Measurements from ENCODE around the gene KRT17. TPM values are rescaled to one million over a fixed set of nuclear protein-coding genes. Genes with fewer than 3 reads are reported as not detected.

The KRT17 gene
- total and polyA plus RNA-seq, 2 donors (not counting 1 experiment from before 2014, with no cell fraction given): not detected

DNA sequence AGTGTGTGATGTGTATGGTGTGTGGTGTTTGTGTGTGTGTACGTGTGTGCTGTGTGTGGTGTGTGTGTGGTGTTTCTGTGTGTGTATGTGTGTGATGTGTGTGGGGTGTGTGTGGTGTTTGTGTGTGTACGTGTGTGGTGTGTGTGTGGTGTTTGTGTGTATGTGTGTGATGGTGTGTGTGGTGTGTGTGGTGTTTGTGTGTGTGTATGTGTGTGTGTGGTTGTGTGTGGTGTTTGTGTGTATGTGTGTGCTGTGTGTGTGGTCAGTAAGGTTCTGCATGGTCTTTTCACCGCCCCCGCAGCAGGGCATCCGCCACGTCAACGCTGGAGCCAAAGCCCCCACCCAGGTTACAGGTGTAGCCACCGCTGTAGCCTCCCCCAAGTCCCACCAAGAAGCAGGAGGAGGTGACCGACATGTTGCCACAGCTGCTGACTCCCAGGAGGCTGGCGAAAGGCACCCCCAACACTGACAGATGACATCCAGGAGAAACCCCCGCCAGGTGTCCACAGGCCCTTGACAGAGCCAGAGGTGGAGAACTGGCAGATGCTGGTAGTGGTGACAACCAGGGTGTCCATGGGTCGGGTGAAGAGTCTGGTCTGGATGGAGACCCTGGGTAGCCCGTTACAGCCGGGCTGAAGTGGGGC is 9.3 kb upstream of the KRT17 start:
- Mint-ChIP-seq H3K4me3 (no peak overlapping the region), H3K27me3 (no peaks in the 10 kb centered on the region), H3K27ac (no peak overlapping the region), H3K4me1 (no peaks in the 10 kb centered on the region), H3K9me3 (ENCODE audit: insufficient read depth) (no peaks in the 10 kb centered on the region)
- Histone ChIP-seq H3K27me3 (replicated peaks in 1 of 4; ENCODE audit: control extremely low read depth in 1 of 4, control insufficient read depth in 3 of 4, insufficient read depth in 4 of 4, low read length in 3 of 4) (peaks cover 0 to 2% (median 0%) of the 10 kb centered on the region in 4 experiments), H3K9me3 (ENCODE audit: control extremely low read depth in 1 of 3, control insufficient read depth in 2 of 3, insufficient read depth in 1 of 3, low read length in 2 of 3) (no peaks in the 10 kb centered on the region), H3K4me3 (ENCODE audit: control extremely low read depth in 1 of 5, extremely low read depth in 1 of 5, insufficient read depth in 1 of 5, low read depth in 2 of 5, low read length in 4 of 5) (no peak overlapping the region), H3K4me1 (ENCODE audit: control insufficient read depth in 2 of 2, insufficient read depth in 2 of 2, low read length in 2 of 2) (no peaks in the 10 kb centered on the region), H3K27ac (ENCODE audit: low read length in 2 of 2) (no peak overlapping the region), H3K79me2 (ENCODE audit: control insufficient read depth, insufficient read depth, low read length) (no peaks in the 10 kb centered on the region), H3K9ac (ENCODE audit: low read length) (no peak overlapping the region), H4K20me1 (ENCODE audit: control insufficient read depth, insufficient read depth, low read length, poor library complexity, severe bottlenecking) (no peaks in the 10 kb centered on the region), H2AFZ (ENCODE audit: insufficient read depth, low read depth, low read length, poor library complexity, severe bottlenecking) (no peak overlapping the region), H3K36me3 (replicated peaks in 1 of 2; ENCODE audit: control extremely low read depth in 1 of 2, control insufficient read depth in 1 of 2, extremely low read depth in 1 of 2, insufficient read depth in 2 of 2, low read length in 1 of 2) (no peaks in the 10 kb centered on the region), H3K4me2 (replicated peaks; ENCODE audit: low read depth, low read length, poor library complexity, severe bottlenecking) (no peak overlapping the region)
- 87% methylated on average over 9 of the region's 14 CpGs for WGBS (ENCODE audit: insufficient coverage)
- no peak for TF ChIP-seq EZH2 (IDR thresholded peaks at IDR 0.05; ENCODE audit: borderline replicate concordance, insufficient read depth, low read depth, low read length, poor library complexity, severe bottlenecking)
- ATAC-seq (ENCODE audit: low read depth) (no peak), DNase-seq (no peak)
- ChIA-PET POLR2A (no interaction called here), CTCF (no interaction called here)
- intact Hi-C loops (cut with micrococcal nuclease): no loop called here

DNA sequence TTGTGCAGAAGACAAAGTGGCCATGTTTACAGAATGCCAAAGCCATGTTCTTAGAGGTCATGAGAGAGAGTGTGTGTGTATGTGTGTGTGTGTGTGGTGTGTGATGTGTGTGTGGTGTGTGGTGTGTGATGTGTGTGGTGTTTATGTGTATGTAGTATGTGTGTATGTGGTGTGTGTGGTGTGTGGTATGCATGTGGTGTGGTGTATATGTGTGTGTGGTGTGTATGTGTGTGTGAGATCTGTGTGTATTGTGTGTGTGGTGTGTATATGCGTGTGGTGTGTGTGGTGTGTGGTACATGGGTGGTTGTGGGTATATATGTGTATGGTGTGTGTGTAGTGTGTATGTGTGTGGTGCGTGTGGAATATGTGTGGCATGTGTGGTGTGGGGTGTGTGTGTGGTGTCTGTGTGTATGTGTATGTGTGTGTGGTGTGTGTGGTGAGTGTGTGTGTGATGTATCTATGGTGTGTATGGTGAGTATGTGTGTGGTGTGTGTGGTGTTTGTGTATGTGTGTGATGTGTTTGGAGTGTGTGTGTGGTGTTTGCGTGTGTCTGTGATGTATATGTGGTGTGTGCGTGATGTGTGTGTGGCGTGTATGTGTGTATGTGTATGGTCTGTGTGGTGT is 8.2 kb upstream of the KRT17 start:
- ChIA-PET CTCF (no interaction called here), POLR2A (no interaction called here)
- H3K9ac ChIP-seq (ENCODE audit: low read length): no peak overlapping the region
- Mint-ChIP-seq H3K4me3 (no peak overlapping the region), H3K27me3 (peaks cover 2% of the 10 kb centered on the region), H3K27ac (no peak overlapping the region), H3K4me1 (no peaks in the 10 kb centered on the region), H3K9me3 (ENCODE audit: insufficient read depth) (no peaks in the 10 kb centered on the region)
- no peak overlapping the region for H3K4me2 ChIP-seq (replicated peaks; ENCODE audit: low read depth, low read length, poor library complexity, severe bottlenecking)
- H2AFZ ChIP-seq (ENCODE audit: insufficient read depth, low read depth, low read length, poor library complexity, severe bottlenecking): no peak overlapping the region
- no peaks in the 10 kb centered on the region for H3K9me3 ChIP-seq (ENCODE audit: control extremely low read depth in 1 of 3, control insufficient read depth in 2 of 3, insufficient read depth in 1 of 3, low read length in 2 of 3)
- no peak overlapping the region for H3K27ac ChIP-seq (ENCODE audit: low read length in 2 of 2)
- DNase-seq: no peak
- no peaks in the 10 kb centered on the region for H3K79me2 ChIP-seq (ENCODE audit: control insufficient read depth, insufficient read depth, low read length)
- no peaks in the 10 kb centered on the region for H4K20me1 ChIP-seq (ENCODE audit: control insufficient read depth, insufficient read depth, low read length, poor library complexity, severe bottlenecking)
- intact Hi-C loops (cut with micrococcal nuclease): no loop called here
- no peak for TF ChIP-seq EZH2 (IDR thresholded peaks at IDR 0.05; ENCODE audit: borderline replicate concordance, insufficient read depth, low read depth, low read length, poor library complexity, severe bottlenecking)
- TF ChIP-seq, protein P1, sequence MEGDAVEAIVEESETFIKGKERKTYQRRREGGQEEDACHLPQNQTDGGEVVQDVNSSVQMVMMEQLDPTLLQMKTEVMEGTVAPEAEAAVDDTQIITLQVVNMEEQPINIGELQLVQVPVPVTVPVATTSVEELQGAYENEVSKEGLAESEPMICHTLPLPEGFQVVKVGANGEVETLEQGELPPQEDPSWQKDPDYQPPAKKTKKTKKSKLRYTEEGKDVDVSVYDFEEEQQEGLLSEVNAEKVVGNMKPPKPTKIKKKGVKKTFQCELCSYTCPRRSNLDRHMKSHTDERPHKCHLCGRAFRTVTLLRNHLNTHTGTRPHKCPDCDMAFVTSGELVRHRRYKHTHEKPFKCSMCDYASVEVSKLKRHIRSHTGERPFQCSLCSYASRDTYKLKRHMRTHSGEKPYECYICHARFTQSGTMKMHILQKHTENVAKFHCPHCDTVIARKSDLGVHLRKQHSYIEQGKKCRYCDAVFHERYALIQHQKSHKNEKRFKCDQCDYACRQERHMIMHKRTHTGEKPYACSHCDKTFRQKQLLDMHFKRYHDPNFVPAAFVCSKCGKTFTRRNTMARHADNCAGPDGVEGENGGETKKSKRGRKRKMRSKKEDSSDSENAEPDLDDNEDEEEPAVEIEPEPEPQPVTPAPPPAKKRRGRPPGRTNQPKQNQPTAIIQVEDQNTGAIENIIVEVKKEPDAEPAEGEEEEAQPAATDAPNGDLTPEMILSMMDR (IDR thresholded peaks at IDR 0.05): no peak
- 77% methylated on average over 5 of the region's 5 CpGs for WGBS (ENCODE audit: insufficient coverage)
- no peak overlapping the region for H3K4me3 ChIP-seq (ENCODE audit: control extremely low read depth in 1 of 5, extremely low read depth in 1 of 5, insufficient read depth in 1 of 5, low read depth in 2 of 5, low read length in 4 of 5)
- peaks cover 0 to 2% (median 0%) of the 10 kb centered on the region in 4 experiments for H3K27me3 ChIP-seq (replicated peaks in 1 of 4; ENCODE audit: control extremely low read depth in 1 of 4, control insufficient read depth in 3 of 4, insufficient read depth in 4 of 4, low read length in 3 of 4)
- no peaks in the 10 kb centered on the region for H3K36me3 ChIP-seq (replicated peaks in 1 of 2; ENCODE audit: control extremely low read depth in 1 of 2, control insufficient read depth in 1 of 2, extremely low read depth in 1 of 2, insufficient read depth in 2 of 2, low read length in 1 of 2)
- ATAC-seq (ENCODE audit: low read depth): no peak
- H3K4me1 ChIP-seq (ENCODE audit: control insufficient read depth in 2 of 2, insufficient read depth in 2 of 2, low read length in 2 of 2): no peaks in the 10 kb centered on the region
